ENCODE data around the gene NPAS3.

- TF ChIP-seq, protein P1, sequence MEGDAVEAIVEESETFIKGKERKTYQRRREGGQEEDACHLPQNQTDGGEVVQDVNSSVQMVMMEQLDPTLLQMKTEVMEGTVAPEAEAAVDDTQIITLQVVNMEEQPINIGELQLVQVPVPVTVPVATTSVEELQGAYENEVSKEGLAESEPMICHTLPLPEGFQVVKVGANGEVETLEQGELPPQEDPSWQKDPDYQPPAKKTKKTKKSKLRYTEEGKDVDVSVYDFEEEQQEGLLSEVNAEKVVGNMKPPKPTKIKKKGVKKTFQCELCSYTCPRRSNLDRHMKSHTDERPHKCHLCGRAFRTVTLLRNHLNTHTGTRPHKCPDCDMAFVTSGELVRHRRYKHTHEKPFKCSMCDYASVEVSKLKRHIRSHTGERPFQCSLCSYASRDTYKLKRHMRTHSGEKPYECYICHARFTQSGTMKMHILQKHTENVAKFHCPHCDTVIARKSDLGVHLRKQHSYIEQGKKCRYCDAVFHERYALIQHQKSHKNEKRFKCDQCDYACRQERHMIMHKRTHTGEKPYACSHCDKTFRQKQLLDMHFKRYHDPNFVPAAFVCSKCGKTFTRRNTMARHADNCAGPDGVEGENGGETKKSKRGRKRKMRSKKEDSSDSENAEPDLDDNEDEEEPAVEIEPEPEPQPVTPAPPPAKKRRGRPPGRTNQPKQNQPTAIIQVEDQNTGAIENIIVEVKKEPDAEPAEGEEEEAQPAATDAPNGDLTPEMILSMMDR (conservative IDR thresholded peaks at IDR 0.05; ENCODE audit: low read depth, low read length): no peak
- TF ChIP-seq EZH2 (IDR thresholded peaks at IDR 0.05; ENCODE audit: low read length, unreplicated experiment) (no peak), EZH2phosphoT487 (IDR thresholded peaks at IDR 0.05; ENCODE audit: borderline replicate concordance, low read length) (no peak)
These were observed 622.2 kb downstream of the NPAS3 start for GRCh38 chr14:33560718-33561431.

Measured in PC-3 (cell line).